Measurements from ENCODE around the gene TOX3. TPM values are rescaled to one million over a fixed set of nuclear protein-coding genes. Genes with fewer than 3 reads are reported as not detected.

TOX3 gene
- total and polyA plus RNA-seq, 2 of the 13 experiments (the other 11 are each of a cell fraction or from before 2014, with no cell fraction given): 14.5 to 98.6 TPM

- no peak for TF ChIP-seq ZNF275 (CRISPR knock-in tag; IDR thresholded peaks at IDR 0.05; ENCODE audit: borderline replicate concordance)
- TF ChIP-seq CENPT (CRISPR knock-in tag; IDR thresholded peaks at IDR 0.05; ENCODE audit: low read depth): no peak
- no peak for TF ChIP-seq MEIS2 (CRISPR knock-in tag; IDR thresholded peaks at IDR 0.05)
- TF ChIP-seq CEBPB (IDR thresholded peaks at IDR 0.05; ENCODE audit: borderline replicate concordance, low read depth, low read length): peak; percentile 92
- TF ChIP-seq IRF2 (CRISPR knock-in tag; IDR thresholded peaks at IDR 0.05): peak; percentile 92
- TF ChIP-seq, protein P1, sequence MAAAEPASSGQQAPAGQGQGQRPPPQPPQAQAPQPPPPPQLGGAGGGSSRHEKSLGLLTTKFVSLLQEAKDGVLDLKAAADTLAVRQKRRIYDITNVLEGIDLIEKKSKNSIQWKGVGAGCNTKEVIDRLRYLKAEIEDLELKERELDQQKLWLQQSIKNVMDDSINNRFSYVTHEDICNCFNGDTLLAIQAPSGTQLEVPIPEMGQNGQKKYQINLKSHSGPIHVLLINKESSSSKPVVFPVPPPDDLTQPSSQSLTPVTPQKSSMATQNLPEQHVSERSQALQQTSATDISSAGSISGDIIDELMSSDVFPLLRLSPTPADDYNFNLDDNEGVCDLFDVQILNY (CRISPR knock-in tag; conservative IDR thresholded peaks at IDR 0.05): no peak
- TF ChIP-seq, protein P2, sequence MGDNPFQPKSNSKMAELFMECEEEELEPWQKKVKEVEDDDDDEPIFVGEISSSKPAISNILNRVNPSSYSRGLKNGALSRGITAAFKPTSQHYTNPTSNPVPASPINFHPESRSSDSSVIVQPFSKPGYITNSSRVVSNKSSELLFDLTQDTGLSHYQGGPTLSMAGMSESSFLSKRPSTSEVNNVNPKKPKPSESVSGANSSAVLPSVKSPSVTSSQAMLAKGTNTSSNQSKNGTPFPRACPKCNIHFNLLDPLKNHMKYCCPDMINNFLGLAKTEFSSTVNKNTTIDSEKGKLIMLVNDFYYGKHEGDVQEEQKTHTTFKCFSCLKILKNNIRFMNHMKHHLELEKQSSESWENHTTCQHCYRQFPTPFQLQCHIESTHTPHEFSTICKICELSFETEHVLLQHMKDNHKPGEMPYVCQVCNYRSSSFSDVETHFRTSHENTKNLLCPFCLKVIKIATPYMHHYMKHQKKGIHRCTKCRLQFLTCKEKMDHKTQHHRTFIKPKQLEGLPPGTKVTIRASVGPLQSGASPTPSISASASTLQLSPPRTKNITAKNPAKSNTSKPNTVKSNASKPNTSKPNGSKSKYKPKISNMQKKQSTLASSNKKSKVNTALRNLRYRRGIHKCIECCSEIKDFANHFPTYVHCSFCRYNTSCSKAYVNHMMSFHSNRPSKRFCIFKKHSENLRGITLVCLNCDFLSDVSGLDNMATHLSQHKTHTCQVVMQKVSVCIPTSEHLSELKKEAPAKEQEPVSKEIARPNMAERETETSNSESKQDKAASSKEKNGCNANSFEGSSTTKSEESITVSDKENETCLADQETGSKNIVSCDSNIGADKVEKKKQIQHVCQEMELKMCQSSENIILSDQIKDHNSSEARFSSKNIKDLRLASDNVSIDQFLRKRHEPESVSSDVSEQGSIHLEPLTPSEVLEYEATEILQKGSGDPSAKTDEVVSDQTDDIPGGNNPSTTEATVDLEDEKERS (CRISPR knock-in tag; IDR thresholded peaks at IDR 0.05): peak; percentile 76; the same call in 1 of the 2 replicates
- TF ChIP-seq TEF (CRISPR knock-in tag; IDR thresholded peaks at IDR 0.05): no peak
- no peak for TF ChIP-seq SP2 (CRISPR knock-in tag; IDR thresholded peaks at IDR 0.05)
- TF ChIP-seq, protein P3, sequence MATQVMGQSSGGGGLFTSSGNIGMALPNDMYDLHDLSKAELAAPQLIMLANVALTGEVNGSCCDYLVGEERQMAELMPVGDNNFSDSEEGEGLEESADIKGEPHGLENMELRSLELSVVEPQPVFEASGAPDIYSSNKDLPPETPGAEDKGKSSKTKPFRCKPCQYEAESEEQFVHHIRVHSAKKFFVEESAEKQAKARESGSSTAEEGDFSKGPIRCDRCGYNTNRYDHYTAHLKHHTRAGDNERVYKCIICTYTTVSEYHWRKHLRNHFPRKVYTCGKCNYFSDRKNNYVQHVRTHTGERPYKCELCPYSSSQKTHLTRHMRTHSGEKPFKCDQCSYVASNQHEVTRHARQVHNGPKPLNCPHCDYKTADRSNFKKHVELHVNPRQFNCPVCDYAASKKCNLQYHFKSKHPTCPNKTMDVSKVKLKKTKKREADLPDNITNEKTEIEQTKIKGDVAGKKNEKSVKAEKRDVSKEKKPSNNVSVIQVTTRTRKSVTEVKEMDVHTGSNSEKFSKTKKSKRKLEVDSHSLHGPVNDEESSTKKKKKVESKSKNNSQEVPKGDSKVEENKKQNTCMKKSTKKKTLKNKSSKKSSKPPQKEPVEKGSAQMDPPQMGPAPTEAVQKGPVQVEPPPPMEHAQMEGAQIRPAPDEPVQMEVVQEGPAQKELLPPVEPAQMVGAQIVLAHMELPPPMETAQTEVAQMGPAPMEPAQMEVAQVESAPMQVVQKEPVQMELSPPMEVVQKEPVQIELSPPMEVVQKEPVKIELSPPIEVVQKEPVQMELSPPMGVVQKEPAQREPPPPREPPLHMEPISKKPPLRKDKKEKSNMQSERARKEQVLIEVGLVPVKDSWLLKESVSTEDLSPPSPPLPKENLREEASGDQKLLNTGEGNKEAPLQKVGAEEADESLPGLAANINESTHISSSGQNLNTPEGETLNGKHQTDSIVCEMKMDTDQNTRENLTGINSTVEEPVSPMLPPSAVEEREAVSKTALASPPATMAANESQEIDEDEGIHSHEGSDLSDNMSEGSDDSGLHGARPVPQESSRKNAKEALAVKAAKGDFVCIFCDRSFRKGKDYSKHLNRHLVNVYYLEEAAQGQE (IDR thresholded peaks at IDR 0.05; ENCODE audit: borderline replicate concordance in 1 of 2, low read depth in 1 of 2, low read length in 2 of 2): peak in 1 of 2 experiments; percentile 86; a peak in 2 of 4 replicates
- TF ChIP-seq HNRNPUL1 (IDR thresholded peaks at IDR 0.05; ENCODE audit: low read depth, low read length): no peak
- TF ChIP-seq ARNT2 (CRISPR knock-in tag; IDR thresholded peaks at IDR 0.05; ENCODE audit: low read depth): no peak
- peak; percentile 98 for TF ChIP-seq ONECUT2 (CRISPR knock-in tag; IDR thresholded peaks at IDR 0.05)
- peak; percentile 96 for TF ChIP-seq RCOR2 (CRISPR knock-in tag; IDR thresholded peaks at IDR 0.05)
- TF ChIP-seq MXD3 (CRISPR knock-in tag; IDR thresholded peaks at IDR 0.05): no peak
- no peak for TF ChIP-seq ZBTB26 (CRISPR knock-in tag; IDR thresholded peaks at IDR 0.05; ENCODE audit: borderline replicate concordance)
These were observed 50.7 kb downstream of the TOX3 start (continued) for GRCh38 chr16:52496051-52496876.
